GM18517 (cell line): Measurements from ENCODE around the gene C18orf32.
"Not testable (repeated sequence)": the region's sequence is repeated elsewhere in the genome, so short reads cannot be mapped to it uniquely, and the experiment has no call there.

Source experiments
- ATAC-seq: cut with Tn5 transposase; IDR thresholded peaks from one replicate; pipeline ENCODE4 v1.9.1; 2021; ENCODE audit warnings: mild to moderate bottlenecking, moderate library complexity; ENCODE audit not compliant: unreplicated experiment

C18orf32 gene

DNA sequence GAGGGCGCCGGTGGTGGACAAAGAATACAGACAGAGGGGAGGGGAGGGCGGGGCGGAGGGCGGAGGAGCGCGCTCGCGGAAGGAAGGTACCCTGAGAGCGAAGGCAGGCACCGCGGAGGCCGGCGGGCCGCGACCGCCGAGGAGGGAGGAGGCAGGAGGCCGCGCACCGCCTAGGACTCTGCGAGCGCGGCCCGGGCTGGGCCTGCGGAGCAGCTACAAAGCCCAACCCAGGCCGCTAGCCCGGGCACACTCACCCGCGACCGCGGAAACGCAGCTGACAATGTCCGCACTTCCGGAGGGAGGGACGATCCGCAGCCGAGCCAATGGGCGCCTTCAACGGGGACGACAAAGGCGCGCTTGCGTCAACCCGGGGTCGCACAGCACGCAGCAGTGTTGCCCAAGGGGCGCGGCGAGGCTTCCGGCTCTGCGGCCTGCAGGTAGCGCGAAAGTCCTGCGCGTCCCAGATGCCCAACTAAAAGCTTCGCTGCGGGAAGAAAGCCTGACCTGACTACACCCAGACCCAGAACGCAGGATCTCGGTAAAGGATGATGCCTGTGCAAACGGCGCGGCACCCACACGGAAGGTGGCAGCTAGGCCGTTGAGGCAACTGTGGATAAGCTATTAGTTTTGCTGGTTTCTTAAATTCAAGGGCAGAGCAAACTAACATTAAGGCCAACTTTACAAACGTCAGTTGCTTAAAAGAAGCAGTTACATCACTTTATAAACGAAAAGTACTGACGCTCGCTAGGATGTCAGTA is at the start of gene C18orf32:
C18orf32 (minus strand) TSS at position 282 of the 758 bp plus-strand sequence. CDS start 3,486 bp downstream, outside the sequence.
- ATAC-seq = peak; percentile 90

DNA sequence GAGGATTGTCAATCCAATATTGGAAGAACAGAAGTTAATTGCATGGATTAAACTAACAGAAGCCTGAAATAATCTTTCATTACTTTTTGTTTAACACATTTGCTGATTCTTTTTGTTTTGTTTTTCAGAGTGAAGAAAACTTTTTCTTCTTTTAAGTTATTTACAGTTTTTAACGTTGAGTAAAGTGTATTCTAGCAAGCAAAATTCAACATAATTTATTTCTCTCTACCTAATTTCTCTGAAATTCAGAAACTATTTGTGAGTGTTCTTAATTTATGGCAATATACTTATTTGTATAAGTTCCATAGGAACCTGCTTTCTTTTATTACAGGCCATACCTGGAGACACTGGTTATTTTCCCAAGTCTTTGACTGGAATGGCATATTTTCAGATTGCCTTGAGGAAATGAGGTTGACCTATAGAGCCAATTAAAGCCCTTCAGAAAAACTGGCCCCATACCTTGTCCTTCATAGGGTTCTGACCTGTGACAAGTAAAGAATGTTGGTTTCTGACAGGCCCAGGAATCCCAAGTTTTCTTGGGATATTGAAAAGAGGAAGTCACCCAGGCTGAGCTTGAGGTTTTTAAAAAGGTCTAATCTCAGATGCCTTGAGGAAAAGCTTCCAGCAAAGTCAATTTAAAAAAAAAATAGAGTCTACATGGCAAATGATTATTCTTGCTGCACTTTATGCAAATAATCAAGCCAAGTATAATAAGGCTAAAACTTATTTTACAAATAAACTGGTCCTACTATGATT is 48.0 kb upstream of the C18orf32 start:
- ATAC-seq = no peak

DNA sequence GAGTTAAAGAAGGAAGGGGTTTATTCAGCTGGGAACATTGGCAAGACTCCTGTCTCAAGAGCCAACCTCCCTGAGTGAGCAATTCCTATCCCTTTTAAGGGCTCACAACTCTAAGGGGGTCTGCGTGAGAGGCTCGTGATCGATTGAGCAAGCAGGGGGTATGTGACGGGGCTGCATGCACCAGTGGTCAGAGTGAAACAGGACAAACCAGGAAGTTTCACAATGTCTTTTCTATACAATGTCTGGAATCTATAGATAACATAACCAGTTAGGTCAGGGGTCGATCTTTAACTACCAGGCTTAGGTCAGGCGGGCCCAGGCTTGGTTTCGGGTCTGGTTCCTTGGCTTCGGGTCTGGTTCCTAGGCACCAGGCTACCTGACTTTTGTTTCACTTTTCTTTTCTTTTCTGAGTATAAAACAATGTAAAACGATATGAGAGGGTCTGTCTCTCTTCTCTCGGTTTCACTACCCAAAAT is 44.7 kb upstream of the C18orf32 start:
- no peak for ATAC-seq

DNA sequence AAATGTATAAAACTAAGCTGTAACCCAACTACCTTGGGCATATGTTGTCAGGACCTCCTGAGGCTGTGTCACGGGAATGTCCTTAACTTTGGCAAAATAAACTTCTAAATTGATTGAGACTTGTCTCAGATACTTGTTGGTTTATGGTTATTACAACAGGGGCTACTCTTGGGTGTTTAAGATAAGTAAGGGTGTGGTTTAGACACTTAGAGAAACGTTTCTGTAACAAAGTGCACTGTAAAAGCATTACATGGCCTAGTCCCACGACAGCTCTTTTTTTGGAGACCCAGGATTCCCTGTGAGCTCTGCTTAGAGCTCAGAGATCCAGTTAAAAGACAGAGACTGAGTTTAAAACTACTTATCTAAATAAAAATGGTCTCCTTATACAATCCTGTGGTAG is 42.6 kb upstream of the C18orf32 start:
- ATAC-seq = no peak

DNA sequence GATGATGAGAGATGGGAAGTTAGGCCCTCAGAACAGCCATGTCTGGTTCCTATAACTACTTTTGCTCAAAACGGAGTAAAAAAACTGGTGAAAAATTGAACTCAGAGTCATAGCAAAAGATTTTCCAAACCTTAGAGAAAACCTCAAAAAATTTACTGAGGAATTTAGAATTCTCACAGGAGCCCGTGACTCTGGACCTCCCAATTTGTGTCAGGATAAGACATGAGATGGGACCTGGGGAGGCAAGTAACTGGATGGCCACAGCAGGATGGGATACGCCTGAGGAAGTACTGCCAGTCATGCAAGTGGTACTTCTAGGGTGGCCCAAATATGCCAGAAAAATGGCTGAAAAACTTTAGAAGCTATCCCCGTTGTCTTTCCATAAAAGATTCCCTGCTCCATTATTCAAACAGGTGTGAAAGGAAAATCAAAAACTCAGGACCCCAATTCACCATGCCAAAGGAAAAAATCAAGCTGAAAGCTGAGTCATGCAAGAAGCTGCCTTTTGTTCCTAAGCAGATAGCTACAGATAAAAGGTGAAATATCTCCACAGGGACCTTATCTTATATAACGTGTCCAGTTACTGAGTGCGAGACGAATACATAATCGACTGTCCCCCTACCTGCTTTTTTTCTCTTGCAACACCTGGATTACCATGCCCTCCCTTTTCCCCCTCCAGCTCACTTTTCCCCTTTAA is 40.7 kb upstream of the C18orf32 start:
- ATAC-seq = no peak

DNA sequence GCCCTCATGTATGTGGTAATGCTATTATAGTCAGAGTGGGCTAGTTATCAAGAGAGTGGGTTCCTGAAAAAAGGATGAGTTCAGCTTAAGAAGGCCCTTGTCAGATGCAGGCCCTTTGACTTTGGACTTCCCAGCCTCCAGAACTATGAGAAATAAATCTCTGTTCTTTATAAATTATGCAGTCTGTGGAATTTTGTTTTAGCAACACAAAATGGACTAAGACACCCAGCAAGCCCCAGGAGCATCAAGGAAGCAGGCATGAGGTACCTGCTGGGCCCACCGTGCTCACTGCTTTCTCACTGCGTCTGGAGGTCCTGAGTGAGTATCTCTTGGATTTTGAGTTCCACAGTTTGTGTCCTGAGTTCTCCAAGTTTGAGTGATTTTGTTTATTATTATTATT is 38.9 kb upstream of the C18orf32 start:
- ATAC-seq = no peak

DNA sequence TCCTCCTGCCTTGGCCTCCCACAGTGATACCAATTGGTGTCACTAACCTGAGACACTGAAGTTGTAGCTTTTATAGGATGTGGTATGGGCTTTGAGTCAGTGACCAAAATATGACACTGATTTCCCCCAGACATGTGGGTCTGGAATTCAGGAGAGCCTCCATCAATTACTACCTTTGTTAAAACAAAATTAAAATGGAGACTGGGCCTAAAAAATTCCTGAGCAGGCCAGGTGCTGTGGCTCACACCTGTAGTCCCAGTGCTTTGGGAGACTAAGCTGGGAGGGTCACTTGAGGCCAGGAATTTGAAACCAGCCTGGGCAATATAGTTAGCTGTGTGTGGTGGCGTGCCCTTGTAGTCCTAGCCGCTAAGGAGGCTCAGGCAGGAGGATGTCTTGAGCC is 37.9 kb upstream of the C18orf32 start:
- ATAC-seq = no peak

DNA sequence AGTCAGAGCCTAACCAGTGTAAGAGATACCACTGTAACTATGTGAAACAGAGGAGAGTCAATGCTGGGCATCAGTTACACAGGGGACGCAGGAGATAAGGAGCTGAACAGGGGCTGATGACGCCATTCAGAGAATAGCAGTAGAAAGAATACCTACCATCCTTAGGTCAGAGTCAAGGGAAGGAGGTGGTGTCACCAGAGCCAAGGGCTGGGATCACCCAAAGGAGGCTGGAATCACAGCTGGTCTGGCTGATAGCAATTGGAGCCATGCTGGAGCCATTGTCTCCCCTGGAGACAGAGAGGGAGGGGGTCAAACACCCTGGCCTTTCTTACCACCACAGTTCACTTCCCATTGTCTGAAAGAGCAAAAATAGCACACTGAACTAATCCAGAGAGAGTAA is 37.3 kb upstream of the C18orf32 start:
- no peak for ATAC-seq

DNA sequence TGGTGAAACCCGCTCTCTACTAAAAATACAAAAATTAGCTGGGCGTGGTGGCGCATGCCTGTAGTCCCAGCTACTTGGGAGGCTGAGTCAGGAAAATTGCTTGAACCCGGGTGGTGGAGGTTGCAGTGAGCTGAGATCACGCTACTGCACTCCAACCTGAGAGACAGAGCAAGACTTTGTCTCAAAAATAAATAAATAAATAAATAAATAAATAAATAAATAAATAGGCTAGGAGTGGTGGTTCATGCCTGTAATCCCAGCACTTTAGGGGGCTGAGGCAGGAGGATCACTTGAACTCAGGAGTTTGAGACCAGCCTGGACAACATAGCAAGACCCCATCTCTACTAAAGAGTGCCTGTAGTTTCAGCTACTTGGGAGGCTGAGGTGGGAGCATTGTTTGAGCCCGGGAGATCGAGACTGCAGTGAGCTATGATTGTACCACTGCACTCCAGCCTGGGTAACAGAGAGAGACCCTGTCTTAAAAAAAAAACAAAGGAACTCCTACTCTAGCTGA is 36.6 kb upstream of the C18orf32 start:
- ATAC-seq = not testable (repeated sequence)

DNA sequence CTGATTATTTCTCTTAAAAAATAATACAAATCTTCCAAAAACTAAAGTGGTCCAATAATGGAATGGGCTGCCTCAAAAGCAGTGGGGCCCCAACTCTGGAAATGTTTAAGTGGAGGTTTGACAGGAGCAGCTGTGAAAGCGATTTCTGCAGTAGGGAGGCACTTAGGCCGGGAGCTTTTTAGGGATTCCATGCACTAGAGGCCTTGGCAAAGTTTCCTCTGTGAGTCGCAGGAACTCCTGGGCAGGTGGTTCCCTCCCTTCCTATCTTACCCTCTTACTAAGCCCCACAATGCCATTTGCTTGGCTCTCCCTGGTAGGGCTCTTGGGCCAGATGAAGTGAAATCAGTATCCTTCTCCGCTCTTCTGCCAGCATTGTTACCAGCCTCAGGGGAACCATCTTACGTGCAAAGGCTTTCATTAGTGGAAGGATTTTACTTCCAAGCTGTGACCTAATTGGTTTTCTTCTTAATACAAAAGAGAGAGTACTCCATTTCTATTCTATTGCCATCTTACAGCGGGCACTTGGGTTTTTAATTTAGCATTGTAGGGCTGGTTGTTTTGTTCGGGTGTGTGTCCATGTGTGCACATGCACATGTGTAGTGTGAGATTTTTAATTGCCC is 34.3 kb upstream of the C18orf32 start:
- no peak for ATAC-seq

DNA sequence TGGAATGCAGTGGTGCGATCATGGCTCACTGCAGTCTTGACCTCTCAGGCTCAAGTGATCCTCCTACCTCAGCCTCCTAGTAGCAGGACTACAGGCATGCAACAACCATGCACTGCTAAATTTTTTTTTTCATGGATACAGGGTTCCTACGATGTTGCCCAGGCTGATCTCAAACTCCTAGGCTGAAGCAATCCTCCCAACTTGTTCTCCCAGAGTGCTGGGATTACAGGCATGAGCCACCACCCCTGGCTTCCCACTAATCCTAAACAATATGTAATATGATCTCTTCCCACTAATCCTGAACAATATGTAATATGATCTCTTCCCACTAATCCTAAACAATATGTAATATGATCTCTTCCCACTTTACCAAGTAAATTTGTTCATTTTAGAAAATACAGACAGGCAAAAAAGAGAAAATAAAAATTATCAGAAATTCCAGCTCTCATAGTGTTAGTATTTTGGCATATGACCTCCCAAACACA is 33.7 kb upstream of the C18orf32 start:
- no peak for ATAC-seq

DNA sequence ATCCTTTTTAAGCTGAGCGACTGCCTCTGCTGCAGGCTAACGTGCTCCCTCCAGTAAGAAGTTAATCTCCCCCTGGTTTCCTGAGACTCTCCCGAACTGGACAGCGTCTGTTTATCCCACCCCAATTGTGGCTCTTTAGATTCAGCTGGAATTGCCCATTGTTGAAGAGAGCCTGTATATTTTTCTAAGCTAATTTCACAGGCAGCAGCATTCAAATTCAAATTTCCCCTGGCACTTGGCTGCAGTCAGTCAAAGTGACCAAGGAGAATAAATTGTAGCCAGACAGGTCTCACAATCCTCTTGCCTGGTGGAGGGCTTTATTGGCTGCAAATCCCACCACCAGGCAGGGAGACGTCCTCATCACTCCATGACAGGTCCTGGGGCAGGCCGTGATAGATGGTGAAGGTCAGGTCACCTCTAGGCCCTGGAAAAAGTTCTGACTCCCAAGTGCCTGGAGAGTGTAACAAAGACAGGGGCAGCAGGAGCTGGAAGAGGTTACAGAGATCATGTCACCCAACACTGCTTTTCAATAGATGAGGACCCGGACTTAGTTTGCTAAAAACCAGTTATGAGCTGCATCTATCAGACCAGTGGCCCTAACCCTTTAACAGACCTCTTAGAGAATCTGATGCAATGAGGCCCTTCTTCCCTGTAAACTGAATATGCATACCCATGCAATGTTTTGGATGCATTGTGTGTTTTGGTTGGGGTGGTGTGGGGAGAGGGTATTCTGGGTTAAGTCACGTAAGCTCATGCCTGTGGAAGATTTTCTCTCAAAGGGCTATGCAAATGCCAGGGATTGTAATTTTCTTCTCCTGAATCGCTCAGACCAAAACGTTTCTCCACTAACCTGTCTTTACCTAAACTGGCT is 32.3 kb upstream of the C18orf32 start:
- no peak for ATAC-seq

DNA sequence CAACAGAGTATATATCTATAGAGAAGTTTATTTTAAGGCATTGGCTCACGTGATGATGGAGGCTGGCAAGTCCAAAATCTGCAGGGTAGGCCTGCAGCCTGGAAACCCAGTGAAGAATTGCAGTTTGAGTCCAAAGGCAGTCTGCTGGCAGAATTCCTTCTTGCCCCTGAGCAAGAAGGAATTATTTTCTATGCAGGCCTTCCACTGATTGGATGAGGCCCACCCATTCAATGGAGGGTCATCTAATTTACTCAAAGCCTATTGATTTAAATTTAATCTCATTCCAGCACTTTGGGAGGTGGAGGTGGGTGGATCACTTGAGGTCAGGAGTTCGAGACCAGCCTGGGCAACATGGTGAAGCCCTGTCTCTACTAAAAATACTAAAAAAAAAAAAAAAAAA is 30.4 kb upstream of the C18orf32 start:
- no peak for ATAC-seq

DNA sequence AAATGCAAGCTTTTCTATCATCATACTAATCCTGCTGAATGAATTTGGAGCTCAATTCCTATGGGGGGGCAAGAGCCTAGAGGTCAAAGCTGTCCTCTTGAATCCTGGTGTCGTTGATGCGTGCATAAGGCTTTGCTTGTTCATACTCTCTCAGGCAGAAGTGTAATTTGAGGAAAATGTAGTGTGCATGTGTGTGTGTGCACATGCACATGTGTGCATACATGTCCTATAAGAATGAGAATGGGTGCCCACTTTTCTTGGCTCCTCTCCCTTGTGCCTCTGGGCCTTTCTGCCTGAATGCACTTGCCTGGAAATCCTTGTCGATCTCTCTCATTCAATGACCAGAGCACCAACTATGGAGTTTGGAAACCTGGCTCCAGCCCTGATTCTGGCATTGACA is 28.5 kb upstream of the C18orf32 start:
- no peak for ATAC-seq

DNA sequence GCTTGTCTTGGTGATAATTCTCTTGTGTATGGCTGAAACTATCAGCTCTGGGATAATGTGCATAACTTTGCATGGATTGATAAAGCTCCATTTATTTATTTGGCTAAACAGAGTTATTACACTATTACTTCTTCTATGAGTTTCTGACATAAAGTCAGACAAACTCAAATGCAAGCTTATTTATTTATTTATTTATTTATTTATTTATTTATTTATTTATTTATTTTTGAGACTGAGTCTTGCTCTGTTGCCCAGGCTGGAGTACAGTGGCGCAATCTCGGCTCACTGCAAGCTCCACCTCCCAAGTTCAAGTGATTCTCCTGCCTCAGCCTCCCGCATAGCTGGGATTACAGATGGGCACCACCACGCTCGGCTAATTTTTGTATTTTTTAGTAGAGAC is 28.0 kb upstream of the C18orf32 start:
- not testable (repeated sequence) for ATAC-seq

DNA sequence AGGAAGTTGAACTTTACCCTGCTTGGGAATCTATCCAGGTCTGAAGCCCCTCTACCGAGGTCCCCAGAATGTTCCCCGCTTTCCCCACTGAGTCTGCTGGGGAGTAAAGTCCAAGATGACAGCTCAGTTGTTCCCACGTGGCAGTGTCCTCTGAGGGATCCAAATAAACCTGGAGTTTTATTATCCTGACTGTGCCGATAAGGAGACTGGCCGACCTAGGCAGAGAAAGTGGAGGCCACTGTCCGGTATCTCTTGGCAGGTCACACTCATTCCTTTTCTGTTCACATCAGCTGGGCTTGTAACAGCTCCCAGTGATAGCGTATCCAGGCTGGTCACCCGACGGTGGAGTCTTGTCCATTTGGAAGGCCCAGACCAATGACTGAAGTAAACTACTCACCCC is 27.5 kb upstream of the C18orf32 start:
- no peak for ATAC-seq

DNA sequence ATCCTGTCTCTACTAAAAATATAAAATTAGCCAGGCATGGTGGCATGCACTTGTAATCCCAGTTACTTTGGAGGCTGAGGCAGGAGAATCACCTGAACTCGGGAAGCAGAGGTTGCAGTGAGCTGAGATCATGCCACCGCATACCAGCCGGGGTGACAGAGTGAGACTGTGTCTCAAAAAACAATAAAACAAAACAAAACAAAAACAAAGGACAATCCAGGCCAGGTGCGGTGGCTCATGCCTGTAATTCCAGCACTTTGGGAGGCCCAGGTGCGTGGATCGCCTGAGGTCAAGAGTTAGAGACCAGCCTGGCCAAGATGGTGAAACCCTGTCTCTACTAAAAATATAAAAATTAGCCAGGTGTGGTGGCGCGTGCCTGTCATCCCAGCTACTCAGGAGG is 25.8 kb upstream of the C18orf32 start:
- not testable (repeated sequence) for ATAC-seq

DNA sequence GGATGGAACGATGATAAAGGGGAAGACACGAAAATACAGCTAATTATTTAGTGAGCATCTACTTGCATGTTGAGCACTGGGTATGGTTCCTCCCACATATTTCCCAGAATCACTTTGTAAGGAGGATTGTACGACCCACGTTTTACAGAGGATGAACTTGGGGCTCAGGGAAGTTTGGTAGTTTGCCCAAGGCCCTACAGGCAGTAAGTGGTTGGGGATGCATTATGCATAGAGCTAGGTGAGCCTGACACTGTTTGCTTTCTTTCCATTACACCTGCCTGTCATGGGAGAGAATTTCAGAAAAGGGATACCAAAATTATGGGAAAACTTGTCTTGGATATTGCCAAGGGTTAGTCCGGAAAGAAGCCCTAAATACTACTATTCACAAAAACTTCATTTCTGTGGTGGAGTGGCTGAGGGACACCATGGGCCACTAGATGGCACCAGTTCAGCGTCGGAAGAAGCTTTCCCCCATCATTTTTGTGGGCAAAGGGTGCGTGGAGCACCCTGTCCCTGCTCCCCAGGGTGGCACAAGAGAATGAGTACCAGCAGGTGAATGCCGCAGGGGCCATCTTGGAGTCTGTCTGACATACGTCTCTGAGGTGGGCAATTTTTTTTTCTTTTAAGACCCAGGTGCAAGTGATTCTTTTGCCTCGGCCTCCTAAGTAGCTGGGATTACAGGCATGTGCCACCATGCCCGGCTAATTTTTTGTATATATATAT is 23.5 kb upstream of the C18orf32 start:
- no peak for ATAC-seq

DNA sequence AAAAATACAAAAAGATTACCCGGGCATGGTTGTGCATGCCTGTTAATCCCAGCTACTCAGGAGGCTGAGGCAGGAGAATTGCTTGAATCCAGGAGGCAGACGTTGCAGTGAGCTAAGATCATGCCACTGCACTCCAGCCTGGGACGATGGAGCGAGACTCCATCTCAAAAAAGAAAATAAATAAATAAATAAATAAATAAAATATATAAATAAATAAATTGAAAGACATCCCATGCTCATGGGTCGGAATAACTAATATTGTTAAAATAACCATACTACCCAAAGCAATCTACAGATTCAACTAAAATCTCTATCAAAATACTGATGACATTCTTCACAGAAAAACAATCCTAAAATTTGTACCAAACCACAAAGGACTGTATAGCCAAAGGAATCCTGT is 19.4 kb upstream of the C18orf32 start:
- not testable (repeated sequence) for ATAC-seq
